MM.1S (cell line): Measurements from ENCODE around the gene RIPK1.
"Not testable (repeated sequence)": the region's sequence is repeated elsewhere in the genome, so short reads cannot be mapped to it uniquely, and the experiment has no call there.

Source experiments
- DNase-seq: peaks from one replicate; pipeline ENCODE4 v3.0.0-alpha.2; 2015
- H2AFZ ChIP-seq: fragments of 300-600 bp; sonication (generic); 2 replicates; pipeline ENCODE4 v1.6.0; 2016; ENCODE audit warnings: antibody characterized with exemption, low read length
- H3F3A ChIP-seq: fragments of 300-600 bp; sonication (generic); 2 replicates; pipeline ENCODE4 v1.6.1; 2016; ENCODE audit warnings: mild to moderate bottlenecking, antibody characterized with exemption, low read length, moderate library complexity, mixed read lengths; ENCODE audit not compliant: insufficient read depth
- H3K27ac ChIP-seq: fragments of 300-600 bp; sonication (generic); 2 replicates; pipeline ENCODE4 v1.5.1; 2016; ENCODE audit warnings: mild to moderate bottlenecking, low read length
- H3K27me3 ChIP-seq: fragments of 300-600 bp; sonication (generic); replicated peaks from 2 replicates; pipeline ENCODE4 v1.6.0; 2016; ENCODE audit warnings: low read length; ENCODE audit not compliant: insufficient read depth
- H3K36me3 ChIP-seq: fragments of 300-600 bp; sonication (generic); replicated peaks from 2 replicates; pipeline ENCODE4 v1.6.1; 2016; ENCODE audit warnings: mild to moderate bottlenecking, low read length, mixed read lengths; ENCODE audit not compliant: insufficient read depth
- H3K4me1 ChIP-seq: fragments of 300-600 bp; sonication (generic); 2 replicates; pipeline ENCODE4 v1.6.1; 2016; ENCODE audit warnings: low read length, mixed read lengths
- H3K4me2 ChIP-seq: fragments of 300-600 bp; sonication (generic); 2 replicates; pipeline ENCODE4 v1.6.0; 2016; ENCODE audit warnings: low read depth, low read length
- H3K4me3 ChIP-seq: fragments of 300-600 bp; sonication (generic); 2 replicates; pipeline ENCODE4 v1.5.1; 2016; ENCODE audit warnings: low read length, mixed read lengths
- H3K79me2 ChIP-seq: fragments of 300-600 bp; sonication (generic); 2 replicates; pipeline ENCODE4 v1.6.1; 2016; ENCODE audit warnings: mixed run types, low read length, mixed read lengths
- H3K9ac ChIP-seq: fragments of 300-600 bp; sonication (generic); 2 replicates; pipeline ENCODE4 v1.6.1; 2016; ENCODE audit warnings: low read length, mixed read lengths
- H3K9me2 ChIP-seq: fragments of 300-600 bp; sonication (generic); replicated peaks from 2 replicates; pipeline ENCODE4 v1.6.1; 2016; ENCODE audit warnings: mild to moderate bottlenecking, low read length, mixed read lengths; ENCODE audit not compliant: insufficient read depth
- H3K9me3 ChIP-seq: fragments of 300-600 bp; sonication (generic); replicated peaks from 2 replicates; pipeline ENCODE4 v1.6.1; 2016; ENCODE audit warnings: mild to moderate bottlenecking, low read length, mixed read lengths; ENCODE audit not compliant: insufficient read depth
- H4K20me1 ChIP-seq: fragments of 300-600 bp; sonication (generic); 2 replicates; pipeline ENCODE4 v1.6.1; 2016; ENCODE audit warnings: mild to moderate bottlenecking, low read length, moderate library complexity, mixed read lengths; ENCODE audit not compliant: insufficient read depth
- CTCF ChIP-seq: fragments of 300-600 bp; sonication (generic); IDR thresholded peaks from 2 replicates; pipeline ENCODE4 v1.5.1; 2016; ENCODE audit warnings: antibody characterized with exemption, low read length, mixed read lengths
- EZH2 ChIP-seq: fragments of 300-600 bp; sonication (generic); optimal IDR thresholded peaks from 2 replicates; pipeline ENCODE3; 2017; ENCODE audit warnings: low read depth, mild to moderate bottlenecking, antibody characterized with exemption, low read length, mixed read lengths
- EZH2phosphoT487 ChIP-seq: fragments of 300-600 bp; sonication (generic); IDR thresholded peaks from 2 replicates; pipeline ENCODE4 v1.6.1; 2018; ENCODE audit warnings: antibody characterized with exemption, low read length

Gene RIPK1

GRCh38 chr6:3045777-3046176 lies 22.5 kb upstream of the RIPK1 start:
- Histone ChIP-seq H3K9me2 (no peaks in the 10 kb centered on the region), H3F3A (no peaks in the 10 kb centered on the region), H3K4me2 (no peak overlapping the region), H3K27ac (no peak overlapping the region), H4K20me1 (no peaks in the 10 kb centered on the region), H3K27me3 (no peaks in the 10 kb centered on the region), H3K9ac (no peak overlapping the region), H3K36me3 (no peaks in the 10 kb centered on the region), H3K9me3 (no peaks in the 10 kb centered on the region), H3K4me1 (no peaks in the 10 kb centered on the region), H3K4me3 (no peak overlapping the region), H2AFZ (no peak overlapping the region), H3K79me2 (no peaks in the 10 kb centered on the region)
- TF ChIP-seq EZH2phosphoT487 (no peak), EZH2 (no peak), CTCF (no peak)
- DNase-seq: no peak

- H3K36me3 ChIP-seq: no peaks in the 10 kb centered on the region
- no peak overlapping the region for H2AFZ ChIP-seq
- no peaks in the 10 kb centered on the region for H3K79me2 ChIP-seq
- H3K9me2 ChIP-seq: no peaks in the 10 kb centered on the region
- no peak overlapping the region for H3K9ac ChIP-seq
- no peak overlapping the region for H3K27ac ChIP-seq
- no peaks in the 10 kb centered on the region for H3K9me3 ChIP-seq
- no peak overlapping the region for H3K4me3 ChIP-seq
- H3F3A ChIP-seq: no peaks in the 10 kb centered on the region
- DNase-seq: no peak
- H3K4me1 ChIP-seq: no peaks in the 10 kb centered on the region
- no peak overlapping the region for H3K4me2 ChIP-seq
- H4K20me1 ChIP-seq: no peaks in the 10 kb centered on the region
- no peaks in the 10 kb centered on the region for H3K27me3 ChIP-seq
- no peak for TF ChIP-seq EZH2
- TF ChIP-seq CTCF: no peak
- no peak for TF ChIP-seq EZH2phosphoT487
Measured at GRCh38 chr6:3046295-3046694, 22.0 kb upstream of the RIPK1 start.

- not testable (repeated sequence) for H3K79me2 ChIP-seq, H3F3A ChIP-seq, H3K27ac ChIP-seq
Measured at GRCh38 chr6:3048009-3048408, 20.3 kb upstream of the RIPK1 start.

GRCh38 chr6:3052481-3053230 lies 15.6 kb upstream of the RIPK1 start:
- Histone ChIP-seq H3K9ac (no peak overlapping the region), H3F3A (no peaks in the 10 kb centered on the region), H3K4me1 (no peaks in the 10 kb centered on the region), H3K4me3 (no peak overlapping the region), H3K9me3 (no peaks in the 10 kb centered on the region), H3K4me2 (peak overlapping the region; percentile 94; the same call in 1 of the 2 replicates), H3K9me2 (no peaks in the 10 kb centered on the region), H2AFZ (peak overlapping the region; percentile 97), H3K27me3 (no peaks in the 10 kb centered on the region), H3K36me3 (no peaks in the 10 kb centered on the region), H3K79me2 (no peaks in the 10 kb centered on the region), H4K20me1 (no peaks in the 10 kb centered on the region), H3K27ac (no peak overlapping the region)
- DNase-seq: no peak
- no peak for TF ChIP-seq EZH2
- TF ChIP-seq EZH2phosphoT487: no peak
- no peak for TF ChIP-seq CTCF

More at GRCh38 chr6:3048009-3048408, 20.3 kb upstream of the RIPK1 start:
- H3K36me3 ChIP-seq, H3K4me3 ChIP-seq, H3K9me2 ChIP-seq, H2AFZ ChIP-seq, H3K4me2 ChIP-seq, H3K4me1 ChIP-seq, H3K27me3 ChIP-seq, DNase-seq, H4K20me1 ChIP-seq, H3K9ac ChIP-seq, H3K9me3 ChIP-seq: not testable (repeated sequence)
